Right atrium auricular region (tissue), 2 donors: ENCODE data around the gene PVR. TPM values are rescaled to one million over a fixed set of nuclear protein-coding genes. Genes with fewer than 3 reads are reported as not detected.
"Not testable (repeated sequence)": the region's sequence is repeated elsewhere in the genome, so short reads cannot be mapped to it uniquely, and the experiment has no call there.

Experiments
- DNase-seq: peaks from one replicate; pipeline ENCODE4 v3.0.0-alpha.2; 2019; ENCODE audit warnings: low spot score
- H3K27ac ChIP-seq, 2 donors: fragments of 200-600 bp; sonication (generic); 1 replicate in 1 of 2; 2 replicates in 1 of 2; pipeline ENCODE4 v1.5.1; 2016 to 2019
- H3K27me3 ChIP-seq, 2 donors: fragments of 200-600 bp; sonication (generic); one replicate each; pipeline versions ENCODE4 v1.5.1 to v1.6.0; 2017 to 2019
- H3K36me3 ChIP-seq: fragments of 200-600 bp; sonication (generic); one replicate; pipeline ENCODE4 v1.5.1; 2016
- H3K4me1 ChIP-seq, 2 donors: fragments of 200-600 bp; sonication (generic); one replicate each; pipeline versions ENCODE4 v1.5.1 to v1.6.0; 2017 to 2019
- H3K4me3 ChIP-seq, 2 donors: fragments of 200-600 bp; sonication (generic); 1 replicate in 1 of 2; 2 replicates in 1 of 2; pipeline ENCODE4 v1.5.1; 2017 to 2019; ENCODE audit warnings: mild to moderate bottlenecking in 1 of 2, moderate library complexity in 1 of 2
- H3K9me3 ChIP-seq, 2 donors: fragments of 200-600 bp; sonication (generic); one replicate each; pipeline ENCODE4 v1.5.1; 2019
- CTCF ChIP-seq, 2 donors: fragments of 200-600 bp; sonication (generic); IDR thresholded peaks; one replicate each; pipeline ENCODE4 v1.5.1; 2019; ENCODE audit warnings: antibody characterized with exemption in 2 of 2
- microRNA counts, 2 donors: library from miRNA; unstranded; fragments of <30 nt; microRNA quantifications; one replicate each; lab custom pipeline; 2016 to 2017
- microRNA-seq, 2 donors: library from miRNA; unstranded; fragments of <30 nt; microRNA quantifications; one replicate each; pipeline ENCODE4, GENCODE V29; 2016 to 2017; ENCODE audit warnings: borderline number of aligned reads in 2 of 2, borderline replicate concordance in 1 of 2
- total RNA-seq, 2 donors: library from RNA; depleted of rRNA; stranded (reverse); fragments of >200 nt; gene quantifications; one replicate each; pipeline ENCODE4 v1.1.0, GENCODE V29; 2016

PVR gene
- total RNA-seq, 2 donors from 2014 or later = 72.4 to 104 TPM

GRCh38 chr19:44708940-44709339, 65.2 kb downstream of the PVR start:
- DNase-seq = no peak
- Histone ChIP-seq H3K4me3 (no peak overlapping the region), H3K4me1 (no peaks in the 10 kb centered on the region), H3K36me3 (no peaks in the 10 kb centered on the region), H3K9me3 (no peaks in the 10 kb centered on the region), H3K27me3 (no peaks in the 10 kb centered on the region), H3K27ac (no peak overlapping the region)
- TF ChIP-seq CTCF (IDR thresholded peaks at IDR 0.05) = no peak

- not testable (repeated sequence) for H3K27me3 ChIP-seq, H3K9me3 ChIP-seq, H3K4me3 ChIP-seq, DNase-seq, H3K27ac ChIP-seq, H3K4me1 ChIP-seq, H3K36me3 ChIP-seq
These were observed 65.9 kb downstream of the PVR start for GRCh38 chr19:44709434-44710266.

- Histone ChIP-seq H3K27me3 (no peaks in the 10 kb centered on the region), H3K4me3 (no peak overlapping the region), H3K36me3 (no peaks in the 10 kb centered on the region), H3K4me1 (no peaks in the 10 kb centered on the region), H3K9me3 (peaks cover 0 to 6% of the 10 kb centered on the region in 2 donors), H3K27ac (no peak overlapping the region)
- no peak for DNase-seq
- no peak for TF ChIP-seq CTCF (IDR thresholded peaks at IDR 0.05)
These were observed 66.8 kb downstream of the PVR start for GRCh38 chr19:44710483-44710882.

GRCh38 chr19:44712864-44713515, 69.3 kb downstream of the PVR start:
- H3K4me1 ChIP-seq = no peaks in the 10 kb centered on the region
- H3K27ac ChIP-seq = no peak overlapping the region
- H3K4me3 ChIP-seq = no peak overlapping the region
- no peak for TF ChIP-seq CTCF (IDR thresholded peaks at IDR 0.05)
- H3K27me3 ChIP-seq = no peaks in the 10 kb centered on the region
- H3K36me3 ChIP-seq = no peaks in the 10 kb centered on the region
- H3K9me3 ChIP-seq = peaks cover 0 to 6% of the 10 kb centered on the region in 2 donors
- DNase-seq = no peak

MicroRNA genes within 50 kb of the gene (microRNA counts, 767-probe panel; counts per million panel counts)
- 2,325 to 3,937 counts per million in 2 donors for microRNA hsa-miR-4531 (lab: Ali Mortazavi, UCI)

Small RNA genes within 50 kb of the gene (microRNA-seq; reads per million reads assigned to microRNA genes)
- 0 reads per million in 2 donors for gene MIR4531

Other genes with a start within 250 kb of the PVR start
- gene ZNF285, start 242.3 kb upstream of the PVR start, total RNA-seq = 1 to 10 TPM; 1.2 to 1.7 TPM
- gene ZNF229, start 195.4 kb upstream of the PVR start, total RNA-seq = 1 to 10 TPM; 3.5 to 6.0 TPM
- 10 to 100 TPM in 1 of 2 donors, 1 to 10 TPM in 1; 2.9 to 12.2 TPM for gene ZNF180, start 143.4 kb upstream of the PVR start, total RNA-seq
- not detected for gene CEACAM20, start 114.2 kb upstream of the PVR start, total RNA-seq
- not detected for gene IGSF23, start 30.3 kb upstream of the PVR start, total RNA-seq
- gene CEACAM19, start 27.6 kb downstream of the PVR start, total RNA-seq = 1 to 10 TPM; 2.3 to 3.1 TPM
- not detected for gene CEACAM16, start 55.2 kb downstream of the PVR start, total RNA-seq
- 10 to 100 TPM; 15.3 to 25.2 TPM for gene BCL3, start 104.8 kb downstream of the PVR start, total RNA-seq
- gene CBLC, start 134.0 kb downstream of the PVR start, total RNA-seq = not detected
- gene BCAM, start 165.2 kb downstream of the PVR start, total RNA-seq = 100 to 1,000 TPM in 1 of 2 donors, 10 to 100 TPM in 1; 82.1 to 102 TPM
- gene NECTIN2, start 202.4 kb downstream of the PVR start, total RNA-seq = 10 to 100 TPM; 65.1 to 95.7 TPM
- gene TOMM40, start 247.3 kb downstream of the PVR start, total RNA-seq = 10 to 100 TPM; 33.7 to 39.0 TPM